ENCODE measurements around the gene HOXA9. TPM values are rescaled to one million over a fixed set of nuclear protein-coding genes. Genes with fewer than 3 reads are reported as not detected.

HOXA9 gene
- total RNA-seq, 1 donor from 2014 or later: not detected

- H3K27ac ChIP-seq (ENCODE audit: low read depth, low read length): no peak within 1 kb of the TSS
- H3K4me1 ChIP-seq (ENCODE audit: insufficient read depth, low read length): peaks cover 5% of the 10 kb centered on the region
- peaks cover 82% of the 10 kb centered on the region for H3K27me3 Mint-ChIP-seq (ENCODE audit: low read depth, unreplicated experiment)
- peaks cover 55% of the 10 kb centered on the region for H3K9me3 Mint-ChIP-seq (ENCODE audit: unreplicated experiment)
- peaks cover 94% of the 10 kb centered on the region for H3K27me3 ChIP-seq (ENCODE audit: insufficient read depth, low read length)
- peaks cover 22% of the 10 kb centered on the region for H3K9me3 ChIP-seq (ENCODE audit: insufficient read depth, low read depth, low read length)
- no peak for FAIRE-seq
- no peaks in the 10 kb centered on the region for H3K4me1 Mint-ChIP-seq (ENCODE audit: low read depth, unreplicated experiment)
- no peak within 1 kb of the TSS for H3K4me3 ChIP-seq (ENCODE audit: insufficient read depth, low read depth, low read length)
- no peaks in the 10 kb centered on the region for H3K36me3 Mint-ChIP-seq (ENCODE audit: low read depth, unreplicated experiment)
- DNase-seq (ENCODE audit: low read depth): no peak
- TF ChIP-seq, protein P1, sequence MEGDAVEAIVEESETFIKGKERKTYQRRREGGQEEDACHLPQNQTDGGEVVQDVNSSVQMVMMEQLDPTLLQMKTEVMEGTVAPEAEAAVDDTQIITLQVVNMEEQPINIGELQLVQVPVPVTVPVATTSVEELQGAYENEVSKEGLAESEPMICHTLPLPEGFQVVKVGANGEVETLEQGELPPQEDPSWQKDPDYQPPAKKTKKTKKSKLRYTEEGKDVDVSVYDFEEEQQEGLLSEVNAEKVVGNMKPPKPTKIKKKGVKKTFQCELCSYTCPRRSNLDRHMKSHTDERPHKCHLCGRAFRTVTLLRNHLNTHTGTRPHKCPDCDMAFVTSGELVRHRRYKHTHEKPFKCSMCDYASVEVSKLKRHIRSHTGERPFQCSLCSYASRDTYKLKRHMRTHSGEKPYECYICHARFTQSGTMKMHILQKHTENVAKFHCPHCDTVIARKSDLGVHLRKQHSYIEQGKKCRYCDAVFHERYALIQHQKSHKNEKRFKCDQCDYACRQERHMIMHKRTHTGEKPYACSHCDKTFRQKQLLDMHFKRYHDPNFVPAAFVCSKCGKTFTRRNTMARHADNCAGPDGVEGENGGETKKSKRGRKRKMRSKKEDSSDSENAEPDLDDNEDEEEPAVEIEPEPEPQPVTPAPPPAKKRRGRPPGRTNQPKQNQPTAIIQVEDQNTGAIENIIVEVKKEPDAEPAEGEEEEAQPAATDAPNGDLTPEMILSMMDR (IDR thresholded peaks at IDR 0.05; ENCODE audit: insufficient read depth, low read depth, low read length): no peak
- peak; percentile 67 for TF ChIP-seq EZH2 (IDR thresholded peaks at IDR 0.05; ENCODE audit: insufficient read depth, low read length)
- no peaks in the 10 kb centered on the region for H3K79me2 ChIP-seq (ENCODE audit: insufficient read depth, low read length)
- no peak within 1 kb of the TSS for H3K9ac ChIP-seq (ENCODE audit: low read length)
- no peak within 1 kb of the TSS for H3K4me3 Mint-ChIP-seq (ENCODE audit: unreplicated experiment)
- no peak within 1 kb of the TSS for H3K4me2 ChIP-seq (ENCODE audit: low read length)
- H3K27ac Mint-ChIP-seq (ENCODE audit: unreplicated experiment): no peak within 1 kb of the TSS
- peak within 1 kb of the TSS; percentile 18 for H2AFZ ChIP-seq (ENCODE audit: low read depth, low read length)
- H4K20me1 ChIP-seq (ENCODE audit: insufficient read depth, low read length): peaks cover 2% of the 10 kb centered on the region
- H3K36me3 ChIP-seq (ENCODE audit: insufficient read depth, low read length): no peaks in the 10 kb centered on the region
These were observed 17.9 kb downstream of the HOXA9 start, which contains the start of gene HOXA6 for GRCh38 chr7:27147199-27148030. HOXA6 (minus strand) TSS chr7:27147774; CDS start chr7:27147749, 25 bp downstream.

GRCh38 chr7:27146491-27147198 lies 18.7 kb downstream of the HOXA9 start:
- Histone ChIP-seq H3K9ac (ENCODE audit: low read length) (no peak overlapping the region), H3K4me3 (ENCODE audit: insufficient read depth, low read depth, low read length) (no peak overlapping the region), H3K79me2 (ENCODE audit: insufficient read depth, low read length) (no peaks in the 10 kb centered on the region), H3K4me2 (ENCODE audit: low read length) (no peak overlapping the region), H3K4me1 (ENCODE audit: insufficient read depth, low read length) (peaks cover 5% of the 10 kb centered on the region), H4K20me1 (ENCODE audit: insufficient read depth, low read length) (peaks cover 2% of the 10 kb centered on the region), H3K36me3 (ENCODE audit: insufficient read depth, low read length) (no peaks in the 10 kb centered on the region), H2AFZ (ENCODE audit: low read depth, low read length) (no peak overlapping the region), H3K27me3 (ENCODE audit: insufficient read depth, low read length) (peaks cover 94% of the 10 kb centered on the region), H3K9me3 (ENCODE audit: insufficient read depth, low read depth, low read length) (peaks cover 18% of the 10 kb centered on the region), H3K27ac (ENCODE audit: low read depth, low read length) (no peak overlapping the region)
- no peak overlapping the region for H3K27ac Mint-ChIP-seq (ENCODE audit: unreplicated experiment)
- no peak for TF ChIP-seq EZH2 (IDR thresholded peaks at IDR 0.05; ENCODE audit: insufficient read depth, low read length)
- TF ChIP-seq, protein P1 (IDR thresholded peaks at IDR 0.05; ENCODE audit: insufficient read depth, low read depth, low read length): no peak
- H3K27me3 Mint-ChIP-seq (ENCODE audit: low read depth, unreplicated experiment): peaks cover 86% of the 10 kb centered on the region
- no peaks in the 10 kb centered on the region for H3K4me1 Mint-ChIP-seq (ENCODE audit: low read depth, unreplicated experiment)
- H3K36me3 Mint-ChIP-seq (ENCODE audit: low read depth, unreplicated experiment): peaks cover under 1% of the 10 kb centered on the region
- peaks cover 56% of the 10 kb centered on the region for H3K9me3 Mint-ChIP-seq (ENCODE audit: unreplicated experiment)
- no peak for DNase-seq (ENCODE audit: low read depth)
- FAIRE-seq: no peak
- H3K4me3 Mint-ChIP-seq (ENCODE audit: unreplicated experiment): no peak overlapping the region

All from astrocyte (in vitro differentiated cells and primary cell).